Stimulated activated CD8-positive, alpha-beta memory T cell treated with anti-CD3 and anti-CD28 coated beads, Interleukin-12 subunit alpha, Interleukin-12 subunit beta, amount 100 ng/mL, for 24 hours (primary cell): Measurements from ENCODE around the gene PARP2.
"Not testable (repeated sequence)": the region's sequence is repeated elsewhere in the genome, so short reads cannot be mapped to it uniquely, and the experiment has no call there.

Source experiments
- DNase-seq: peaks from one replicate; pipeline ENCODE4 v3.0.0-alpha.2; 2020; ENCODE audit errors: extremely low read depth

The PARP2 gene

GRCh38 chr14:20347747-20348146 is 4.3 kb downstream of the PARP2 start:
- DNase-seq = no peak

- DNase-seq = no peak
Observed at GRCh38 chr14:20350282-20350681, 6.8 kb downstream of the PARP2 start.

GRCh38 chr14:20350860-20351259 is 7.4 kb downstream of the PARP2 start:
- no peak for DNase-seq

GRCh38 chr14:20356422-20356821 is 13.0 kb downstream of the PARP2 start:
- no peak for DNase-seq

GRCh38 chr14:20358474-20358873 is 15.0 kb downstream of the PARP2 start:
- DNase-seq = not testable (repeated sequence)

- DNase-seq = no peak
Observed at GRCh38 chr14:20365928-20366327, 22.5 kb downstream of the PARP2 start.

GRCh38 chr14:20372796-20373195 is 29.4 kb downstream of the PARP2 start:
- no peak for DNase-seq

GRCh38 chr14:20375471-20375870 is 32.0 kb downstream of the PARP2 start:
- DNase-seq = no peak

GRCh38 chr14:20376071-20376588 is 32.7 kb downstream of the PARP2 start:
- no peak for DNase-seq

- DNase-seq = no peak
Observed at GRCh38 chr14:20377171-20377570, 33.7 kb downstream of the PARP2 start.

GRCh38 chr14:20379743-20380142 is 36.3 kb downstream of the PARP2 start:
- DNase-seq = no peak

GRCh38 chr14:20380681-20381080 is 37.2 kb downstream of the PARP2 start:
- no peak for DNase-seq

- no peak for DNase-seq
Observed at GRCh38 chr14:20381341-20381740, 37.9 kb downstream of the PARP2 start.

- DNase-seq = no peak
Observed at GRCh38 chr14:20382526-20382925, 39.1 kb downstream of the PARP2 start.

GRCh38 chr14:20383032-20383431 is 39.6 kb downstream of the PARP2 start:
- DNase-seq = no peak

- no peak for DNase-seq
Observed at GRCh38 chr14:20383636-20384035, 40.2 kb downstream of the PARP2 start.

- DNase-seq = no peak
Observed at GRCh38 chr14:20384321-20384720, 40.9 kb downstream of the PARP2 start.

GRCh38 chr14:20384886-20385285 is 41.5 kb downstream of the PARP2 start:
- no peak for DNase-seq

- no peak for DNase-seq
Observed at GRCh38 chr14:20386276-20386855, 42.9 kb downstream of the PARP2 start.

- DNase-seq = no peak
Observed at GRCh38 chr14:20387576-20387975, 44.1 kb downstream of the PARP2 start.

- no peak for DNase-seq
Observed at GRCh38 chr14:20388159-20388558, 44.7 kb downstream of the PARP2 start.

GRCh38 chr14:20391505-20391904 is 48.1 kb downstream of the PARP2 start:
- no peak for DNase-seq

- no peak for DNase-seq
Observed at GRCh38 chr14:20397511-20397910, 54.1 kb downstream of the PARP2 start.

- DNase-seq = no peak
Observed at GRCh38 chr14:20400589-20400964, 57.1 kb downstream of the PARP2 start.
